Endothelial cell (in vitro differentiated cells): ENCODE measurements around the gene DNAH6. TPM values are rescaled to one million over a fixed set of nuclear protein-coding genes. Genes with fewer than 3 reads are reported as not detected.

Source experiments
- DNase-seq: peaks from one replicate; pipeline ENCODE4 v3.0.0; 2021; ENCODE audit warnings: low spot score
- H3K27ac Mint-ChIP-seq: one replicate; pipeline ENCODE4 v1.8.0; 2021; ENCODE audit warnings: mixed read lengths, inconsistent platforms; ENCODE audit not compliant: unreplicated experiment
- H3K27me3 Mint-ChIP-seq: one replicate; pipeline ENCODE4 v1.8.0; 2021; ENCODE audit warnings: mild to moderate bottlenecking, moderate library complexity, mixed read lengths, inconsistent platforms; ENCODE audit not compliant: unreplicated experiment
- H3K36me3 Mint-ChIP-seq: one replicate; pipeline ENCODE4 v1.8.0; 2021; ENCODE audit warnings: mild to moderate bottlenecking, low read depth, mixed read lengths, inconsistent platforms; ENCODE audit not compliant: unreplicated experiment
- H3K4me1 Mint-ChIP-seq: one replicate; pipeline ENCODE4 v1.8.0; 2021; ENCODE audit warnings: mild to moderate bottlenecking, mixed read lengths, inconsistent platforms; ENCODE audit not compliant: unreplicated experiment
- H3K4me3 Mint-ChIP-seq: one replicate; pipeline ENCODE4 v1.8.0; 2021; ENCODE audit warnings: mild to moderate bottlenecking, mixed read lengths, inconsistent platforms; ENCODE audit not compliant: unreplicated experiment
- H3K9me3 Mint-ChIP-seq: one replicate; pipeline ENCODE4 v1.8.0; 2021; ENCODE audit warnings: mixed read lengths, inconsistent platforms; ENCODE audit not compliant: unreplicated experiment
- total RNA-seq: library from RNA; stranded (reverse); fragmentation: NEBNext Ultra II Directional; extraction: Animal tissue kit (Norgen Biotek cat#: 25700); gene quantifications from one replicate; pipeline ENCODE4 v1.2.1, GENCODE V29; 2021; ENCODE audit not compliant: unreplicated experiment
- TF ChIP-seq, protein P1 (sequence below): fragments of 200-600 bp; sonication (generic); IDR thresholded peaks from one replicate; pipeline ENCODE4 v1.5.0; 2021; ENCODE audit warnings: antibody characterized with exemption; ENCODE audit not compliant: unreplicated experiment

DNAH6 gene
- total RNA-seq, 1 donor from 2014 or later = 7.8 TPM

DNA sequence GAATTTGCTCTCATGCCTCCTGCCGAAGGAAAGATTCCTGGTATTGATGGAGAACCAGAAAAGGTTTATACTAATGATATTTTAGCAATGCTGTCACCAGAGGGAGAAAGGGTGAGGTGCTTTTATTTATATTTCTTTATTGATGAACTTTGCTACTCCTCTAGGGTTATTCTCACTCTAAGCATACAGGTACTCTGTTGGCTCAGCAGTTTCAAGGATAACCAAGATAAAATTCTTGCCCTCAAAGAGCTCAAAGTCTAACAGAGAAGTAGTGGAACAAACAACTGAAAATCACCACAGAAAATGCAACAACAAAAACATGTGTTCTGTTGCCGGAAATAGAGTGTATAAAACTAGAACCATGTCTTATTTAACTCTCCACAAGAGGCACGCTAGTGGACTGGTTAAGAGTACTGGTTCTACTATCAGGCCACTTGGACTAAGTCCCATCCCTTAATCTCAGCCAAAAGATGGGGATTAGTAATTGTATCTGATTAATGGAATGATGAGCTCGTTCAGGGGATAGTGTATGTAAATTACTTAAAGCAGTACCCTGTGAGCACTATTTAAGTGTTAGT is 103.6 kb downstream of the DNAH6 start:
- Mint-ChIP-seq H3K27ac (no peak overlapping the region), H3K4me3 (no peak overlapping the region), H3K9me3 (no peaks in the 10 kb centered on the region), H3K4me1 (peaks cover 2% of the 10 kb centered on the region), H3K27me3 (no peaks in the 10 kb centered on the region), H3K36me3 (peaks cover 4% of the 10 kb centered on the region)
- TF ChIP-seq, protein P1, sequence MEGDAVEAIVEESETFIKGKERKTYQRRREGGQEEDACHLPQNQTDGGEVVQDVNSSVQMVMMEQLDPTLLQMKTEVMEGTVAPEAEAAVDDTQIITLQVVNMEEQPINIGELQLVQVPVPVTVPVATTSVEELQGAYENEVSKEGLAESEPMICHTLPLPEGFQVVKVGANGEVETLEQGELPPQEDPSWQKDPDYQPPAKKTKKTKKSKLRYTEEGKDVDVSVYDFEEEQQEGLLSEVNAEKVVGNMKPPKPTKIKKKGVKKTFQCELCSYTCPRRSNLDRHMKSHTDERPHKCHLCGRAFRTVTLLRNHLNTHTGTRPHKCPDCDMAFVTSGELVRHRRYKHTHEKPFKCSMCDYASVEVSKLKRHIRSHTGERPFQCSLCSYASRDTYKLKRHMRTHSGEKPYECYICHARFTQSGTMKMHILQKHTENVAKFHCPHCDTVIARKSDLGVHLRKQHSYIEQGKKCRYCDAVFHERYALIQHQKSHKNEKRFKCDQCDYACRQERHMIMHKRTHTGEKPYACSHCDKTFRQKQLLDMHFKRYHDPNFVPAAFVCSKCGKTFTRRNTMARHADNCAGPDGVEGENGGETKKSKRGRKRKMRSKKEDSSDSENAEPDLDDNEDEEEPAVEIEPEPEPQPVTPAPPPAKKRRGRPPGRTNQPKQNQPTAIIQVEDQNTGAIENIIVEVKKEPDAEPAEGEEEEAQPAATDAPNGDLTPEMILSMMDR = no peak
- no peak for DNase-seq

DNA sequence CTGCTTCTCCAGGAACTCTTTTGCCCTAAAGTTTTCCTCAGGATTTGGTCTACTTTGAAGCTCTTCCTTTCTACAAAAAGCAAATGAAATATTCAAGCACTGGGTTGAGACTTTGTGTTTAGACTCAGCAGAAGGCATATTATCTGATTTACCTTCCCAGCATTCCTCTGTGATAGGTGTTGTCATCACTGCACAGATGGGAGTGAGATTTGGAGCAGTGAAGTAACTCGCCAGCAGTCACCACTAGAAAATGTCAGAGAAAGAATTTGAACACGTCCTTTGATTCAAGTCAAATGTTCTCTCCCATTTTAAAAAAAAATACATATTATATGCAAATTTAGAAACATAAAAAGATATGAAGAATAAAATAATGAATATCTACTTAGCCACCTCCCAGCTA is 112.2 kb downstream of the DNAH6 start:
- DNase-seq = no peak
- H3K9me3 Mint-ChIP-seq = no peaks in the 10 kb centered on the region
- no peaks in the 10 kb centered on the region for H3K27me3 Mint-ChIP-seq
- no peak overlapping the region for H3K4me3 Mint-ChIP-seq
- peaks cover 27% of the 10 kb centered on the region for H3K4me1 Mint-ChIP-seq
- peak overlapping the region; percentile 87 for H3K27ac Mint-ChIP-seq
- TF ChIP-seq, protein P1 = no peak
- no peaks in the 10 kb centered on the region for H3K36me3 Mint-ChIP-seq

DNA sequence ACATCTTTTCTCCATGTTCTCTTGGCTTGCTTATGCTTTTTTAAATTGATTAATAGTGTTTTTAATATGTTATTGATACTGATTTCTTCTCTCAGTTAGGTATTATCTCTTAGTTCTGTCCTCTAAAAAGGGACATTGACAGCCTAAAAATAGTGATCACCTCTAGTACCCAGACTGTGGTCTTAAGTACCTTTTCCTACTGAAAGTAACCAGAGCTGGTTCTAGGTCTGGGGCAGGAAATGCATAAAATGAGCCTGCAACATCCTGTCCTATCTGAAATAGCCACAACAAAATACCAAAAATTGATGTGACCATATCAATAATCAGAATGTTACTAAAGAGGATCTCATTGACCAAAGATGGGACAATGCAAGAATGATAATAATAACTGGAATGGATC is 113.3 kb downstream of the DNAH6 start:
- peak overlapping the region; percentile 17 for H3K27ac Mint-ChIP-seq
- DNase-seq = no peak
- no peaks in the 10 kb centered on the region for H3K36me3 Mint-ChIP-seq
- peaks cover 29% of the 10 kb centered on the region for H3K4me1 Mint-ChIP-seq
- TF ChIP-seq, protein P1 = no peak
- no peaks in the 10 kb centered on the region for H3K27me3 Mint-ChIP-seq
- no peaks in the 10 kb centered on the region for H3K9me3 Mint-ChIP-seq
- H3K4me3 Mint-ChIP-seq = no peak overlapping the region

DNA sequence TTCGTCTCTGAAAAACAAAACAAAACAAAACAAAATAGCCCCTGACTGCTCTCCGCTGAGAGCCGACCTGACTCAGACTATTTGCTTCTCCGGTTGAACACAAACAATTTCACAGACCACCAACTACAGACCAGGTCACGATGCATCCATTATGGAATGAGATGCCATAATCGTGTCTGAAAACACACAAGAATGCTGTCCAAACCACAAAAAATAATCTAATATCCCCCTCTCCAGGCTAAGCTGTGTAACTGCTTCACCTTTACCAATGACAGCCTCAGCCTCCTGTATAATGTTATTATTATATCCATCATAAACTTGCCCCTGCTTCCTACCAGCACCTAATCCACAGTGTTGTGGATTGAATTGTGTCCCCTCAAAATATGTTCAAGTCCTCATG is 114.7 kb downstream of the DNAH6 start:
- DNase-seq = peak; percentile 12
- TF ChIP-seq, protein P1 = peak; percentile 56
- Mint-ChIP-seq H3K9me3 (no peaks in the 10 kb centered on the region), H3K27ac (no peak overlapping the region), H3K4me3 (no peak overlapping the region), H3K36me3 (no peaks in the 10 kb centered on the region), H3K27me3 (no peaks in the 10 kb centered on the region), H3K4me1 (peaks cover 29% of the 10 kb centered on the region)

DNA sequence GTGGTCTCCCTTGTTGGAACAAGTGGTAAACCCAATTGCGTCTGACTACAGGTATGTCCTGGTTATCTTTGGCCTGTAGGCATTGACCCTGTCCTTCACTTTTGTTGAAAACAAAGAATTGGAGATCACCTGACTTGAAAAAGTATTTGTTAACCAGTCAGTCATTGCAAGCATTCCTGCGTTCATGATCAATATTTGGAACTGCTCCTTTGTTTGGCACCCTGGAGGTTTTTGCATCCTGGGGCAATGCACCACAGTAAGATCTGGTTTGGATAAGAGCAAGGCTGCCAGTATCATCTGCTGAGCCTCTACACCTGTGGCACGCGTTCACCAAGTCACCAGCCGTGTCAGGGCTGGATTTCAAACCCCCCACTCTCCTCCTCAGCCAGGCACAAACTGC is 115.7 kb downstream of the DNAH6 start:
- no peaks in the 10 kb centered on the region for H3K27me3 Mint-ChIP-seq

More for the DNA sequence above, 115.7 kb downstream of the DNAH6 start:
- Mint-ChIP-seq H3K27ac (no peak overlapping the region), H3K36me3 (no peaks in the 10 kb centered on the region), H3K9me3 (no peaks in the 10 kb centered on the region), H3K4me3 (no peak overlapping the region), H3K4me1 (peaks cover 32% of the 10 kb centered on the region)
- TF ChIP-seq, protein P1 = no peak
- DNase-seq = no peak
